ENCODE measurements around the gene ANKZF1. TPM values are rescaled to one million over a fixed set of nuclear protein-coding genes. Genes with fewer than 3 reads are reported as not detected.

The ANKZF1 gene
- total and polyA plus RNA-seq, 10 of the 15 experiments (the other 5 are each of a cell fraction or from before 2014, with no cell fraction given): 3.1 to 104 (median 35.0) TPM

DNA sequence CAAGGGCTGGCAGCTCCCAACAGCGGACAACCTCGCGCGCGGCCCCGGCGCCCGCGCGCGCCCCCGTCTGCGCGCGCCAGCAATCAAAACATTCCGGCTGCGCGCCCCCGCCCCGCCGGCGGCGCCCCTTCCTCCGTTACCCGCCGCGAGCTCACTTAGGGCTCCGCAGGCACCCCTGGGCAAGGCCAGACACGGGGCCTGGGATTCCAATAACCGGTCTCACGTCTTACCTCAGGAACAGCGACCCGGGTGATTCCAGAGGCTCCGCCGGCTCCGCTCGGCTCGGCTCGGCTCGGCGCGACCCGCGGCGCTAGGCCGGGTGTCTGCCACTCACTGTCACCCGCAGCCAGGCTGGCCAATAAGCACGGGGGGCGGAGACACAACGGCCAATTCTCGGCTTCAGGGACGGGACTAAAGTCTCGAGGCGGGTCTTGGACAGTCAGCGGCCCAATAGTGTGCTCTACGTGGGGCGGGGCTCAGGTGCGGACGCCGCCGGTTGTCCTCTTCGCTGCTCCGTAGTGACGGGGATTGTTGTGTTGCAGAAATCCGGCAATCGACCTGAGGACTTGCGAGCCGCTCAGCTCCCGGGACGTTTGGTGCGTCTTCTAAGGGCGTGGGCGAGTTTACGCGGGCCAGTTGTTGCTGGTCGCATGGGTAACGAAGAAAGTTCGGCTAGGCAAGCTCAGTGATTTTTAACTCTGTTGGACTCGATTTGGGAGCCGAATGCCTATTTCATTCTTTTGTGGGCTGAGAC is at the start of gene ANKZF1, which contains the start of gene ATG9A (continued):
- TF ChIP-seq, protein P1, sequence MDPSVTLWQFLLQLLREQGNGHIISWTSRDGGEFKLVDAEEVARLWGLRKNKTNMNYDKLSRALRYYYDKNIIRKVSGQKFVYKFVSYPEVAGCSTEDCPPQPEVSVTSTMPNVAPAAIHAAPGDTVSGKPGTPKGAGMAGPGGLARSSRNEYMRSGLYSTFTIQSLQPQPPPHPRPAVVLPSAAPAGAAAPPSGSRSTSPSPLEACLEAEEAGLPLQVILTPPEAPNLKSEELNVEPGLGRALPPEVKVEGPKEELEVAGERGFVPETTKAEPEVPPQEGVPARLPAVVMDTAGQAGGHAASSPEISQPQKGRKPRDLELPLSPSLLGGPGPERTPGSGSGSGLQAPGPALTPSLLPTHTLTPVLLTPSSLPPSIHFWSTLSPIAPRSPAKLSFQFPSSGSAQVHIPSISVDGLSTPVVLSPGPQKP (IDR thresholded peaks at IDR 0.05; ENCODE audit: low read depth, low read length): no peak
- TF ChIP-seq SMAD1 (IDR thresholded peaks at IDR 0.05; ENCODE audit: low read depth, partially characterized antibody): peak; percentile 30
- TF ChIP-seq BACH1 (IDR thresholded peaks at IDR 0.05; ENCODE audit: borderline replicate concordance): no peak; the same call in 1 of the 2 replicates
- TF ChIP-seq, protein P2, sequence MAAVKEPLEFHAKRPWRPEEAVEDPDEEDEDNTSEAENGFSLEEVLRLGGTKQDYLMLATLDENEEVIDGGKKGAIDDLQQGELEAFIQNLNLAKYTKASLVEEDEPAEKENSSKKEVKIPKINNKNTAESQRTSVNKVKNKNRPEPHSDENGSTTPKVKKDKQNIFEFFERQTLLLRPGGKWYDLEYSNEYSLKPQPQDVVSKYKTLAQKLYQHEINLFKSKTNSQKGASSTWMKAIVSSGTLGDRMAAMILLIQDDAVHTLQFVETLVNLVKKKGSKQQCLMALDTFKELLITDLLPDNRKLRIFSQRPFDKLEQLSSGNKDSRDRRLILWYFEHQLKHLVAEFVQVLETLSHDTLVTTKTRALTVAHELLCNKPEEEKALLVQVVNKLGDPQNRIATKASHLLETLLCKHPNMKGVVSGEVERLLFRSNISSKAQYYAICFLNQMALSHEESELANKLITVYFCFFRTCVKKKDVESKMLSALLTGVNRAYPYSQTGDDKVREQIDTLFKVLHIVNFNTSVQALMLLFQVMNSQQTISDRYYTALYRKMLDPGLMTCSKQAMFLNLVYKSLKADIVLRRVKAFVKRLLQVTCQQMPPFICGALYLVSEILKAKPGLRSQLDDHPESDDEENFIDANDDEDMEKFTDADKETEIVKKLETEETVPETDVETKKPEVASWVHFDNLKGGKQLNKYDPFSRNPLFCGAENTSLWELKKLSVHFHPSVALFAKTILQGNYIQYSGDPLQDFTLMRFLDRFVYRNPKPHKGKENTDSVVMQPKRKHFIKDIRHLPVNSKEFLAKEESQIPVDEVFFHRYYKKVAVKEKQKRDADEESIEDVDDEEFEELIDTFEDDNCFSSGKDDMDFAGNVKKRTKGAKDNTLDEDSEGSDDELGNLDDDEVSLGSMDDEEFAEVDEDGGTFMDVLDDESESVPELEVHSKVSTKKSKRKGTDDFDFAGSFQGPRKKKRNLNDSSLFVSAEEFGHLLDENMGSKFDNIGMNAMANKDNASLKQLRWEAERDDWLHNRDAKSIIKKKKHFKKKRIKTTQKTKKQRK (IDR thresholded peaks at IDR 0.05; ENCODE audit: low read depth, low read length): peak; percentile 88
- peak; percentile 53 for TF ChIP-seq MXI1 (IDR thresholded peaks at IDR 0.05; ENCODE audit: low read depth, low read length)
- TF ChIP-seq NFYA (IDR thresholded peaks at IDR 0.05; ENCODE audit: borderline replicate concordance, low read depth, low read length): peak; percentile 66
- TF ChIP-seq, protein P3, sequence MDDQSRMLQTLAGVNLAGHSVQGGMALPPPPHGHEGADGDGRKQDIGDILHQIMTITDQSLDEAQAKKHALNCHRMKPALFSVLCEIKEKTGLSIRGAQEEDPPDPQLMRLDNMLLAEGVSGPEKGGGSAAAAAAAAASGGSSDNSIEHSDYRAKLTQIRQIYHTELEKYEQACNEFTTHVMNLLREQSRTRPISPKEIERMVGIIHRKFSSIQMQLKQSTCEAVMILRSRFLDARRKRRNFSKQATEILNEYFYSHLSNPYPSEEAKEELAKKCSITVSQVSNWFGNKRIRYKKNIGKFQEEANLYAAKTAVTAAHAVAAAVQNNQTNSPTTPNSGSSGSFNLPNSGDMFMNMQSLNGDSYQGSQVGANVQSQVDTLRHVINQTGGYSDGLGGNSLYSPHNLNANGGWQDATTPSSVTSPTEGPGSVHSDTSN (IDR thresholded peaks at IDR 0.05; ENCODE audit: insufficient replicate concordance, low read depth, low read length): peak; percentile 99
- peak; percentile 78 for TF ChIP-seq FOXK2 (IDR thresholded peaks at IDR 0.05)
- TF ChIP-seq NFYB (IDR thresholded peaks at IDR 0.05; ENCODE audit: insufficient read depth, low read depth, low read length): peak; percentile 98
- peak; percentile 80; the same call in 1 of the 2 replicates for TF ChIP-seq TAF1 (IDR thresholded peaks at IDR 0.05; ENCODE audit: borderline replicate concordance, low read depth, low read length)
- TF ChIP-seq, protein P4, sequence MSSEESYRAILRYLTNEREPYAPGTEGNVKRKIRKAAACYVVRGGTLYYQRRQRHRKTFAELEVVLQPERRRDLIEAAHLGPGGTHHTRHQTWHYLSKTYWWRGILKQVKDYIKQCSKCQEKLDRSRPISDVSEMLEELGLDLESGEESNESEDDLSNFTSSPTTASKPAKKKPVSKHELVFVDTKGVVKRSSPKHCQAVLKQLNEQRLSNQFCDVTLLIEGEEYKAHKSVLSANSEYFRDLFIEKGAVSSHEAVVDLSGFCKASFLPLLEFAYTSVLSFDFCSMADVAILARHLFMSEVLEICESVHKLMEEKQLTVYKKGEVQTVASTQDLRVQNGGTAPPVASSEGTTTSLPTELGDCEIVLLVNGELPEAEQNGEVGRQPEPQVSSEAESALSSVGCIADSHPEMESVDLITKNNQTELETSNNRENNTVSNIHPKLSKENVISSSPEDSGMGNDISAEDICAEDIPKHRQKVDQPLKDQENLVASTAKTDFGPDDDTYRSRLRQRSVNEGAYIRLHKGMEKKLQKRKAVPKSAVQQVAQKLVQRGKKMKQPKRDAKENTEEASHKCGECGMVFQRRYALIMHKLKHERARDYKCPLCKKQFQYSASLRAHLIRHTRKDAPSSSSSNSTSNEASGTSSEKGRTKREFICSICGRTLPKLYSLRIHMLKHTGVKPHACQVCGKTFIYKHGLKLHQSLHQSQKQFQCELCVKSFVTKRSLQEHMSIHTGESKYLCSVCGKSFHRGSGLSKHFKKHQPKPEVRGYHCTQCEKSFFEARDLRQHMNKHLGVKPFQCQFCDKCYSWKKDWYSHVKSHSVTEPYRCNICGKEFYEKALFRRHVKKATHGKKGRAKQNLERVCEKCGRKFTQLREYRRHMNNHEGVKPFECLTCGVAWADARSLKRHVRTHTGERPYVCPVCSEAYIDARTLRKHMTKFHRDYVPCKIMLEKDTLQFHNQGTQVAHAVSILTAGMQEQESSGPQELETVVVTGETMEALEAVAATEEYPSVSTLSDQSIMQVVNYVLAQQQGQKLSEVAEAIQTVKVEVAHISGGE (CRISPR knock-in tag; IDR thresholded peaks at IDR 0.05): no peak
- no peak for TF ChIP-seq YY1 (IDR thresholded peaks at IDR 0.05; ENCODE audit: low read depth, low read length)
- TF ChIP-seq, protein P5, sequence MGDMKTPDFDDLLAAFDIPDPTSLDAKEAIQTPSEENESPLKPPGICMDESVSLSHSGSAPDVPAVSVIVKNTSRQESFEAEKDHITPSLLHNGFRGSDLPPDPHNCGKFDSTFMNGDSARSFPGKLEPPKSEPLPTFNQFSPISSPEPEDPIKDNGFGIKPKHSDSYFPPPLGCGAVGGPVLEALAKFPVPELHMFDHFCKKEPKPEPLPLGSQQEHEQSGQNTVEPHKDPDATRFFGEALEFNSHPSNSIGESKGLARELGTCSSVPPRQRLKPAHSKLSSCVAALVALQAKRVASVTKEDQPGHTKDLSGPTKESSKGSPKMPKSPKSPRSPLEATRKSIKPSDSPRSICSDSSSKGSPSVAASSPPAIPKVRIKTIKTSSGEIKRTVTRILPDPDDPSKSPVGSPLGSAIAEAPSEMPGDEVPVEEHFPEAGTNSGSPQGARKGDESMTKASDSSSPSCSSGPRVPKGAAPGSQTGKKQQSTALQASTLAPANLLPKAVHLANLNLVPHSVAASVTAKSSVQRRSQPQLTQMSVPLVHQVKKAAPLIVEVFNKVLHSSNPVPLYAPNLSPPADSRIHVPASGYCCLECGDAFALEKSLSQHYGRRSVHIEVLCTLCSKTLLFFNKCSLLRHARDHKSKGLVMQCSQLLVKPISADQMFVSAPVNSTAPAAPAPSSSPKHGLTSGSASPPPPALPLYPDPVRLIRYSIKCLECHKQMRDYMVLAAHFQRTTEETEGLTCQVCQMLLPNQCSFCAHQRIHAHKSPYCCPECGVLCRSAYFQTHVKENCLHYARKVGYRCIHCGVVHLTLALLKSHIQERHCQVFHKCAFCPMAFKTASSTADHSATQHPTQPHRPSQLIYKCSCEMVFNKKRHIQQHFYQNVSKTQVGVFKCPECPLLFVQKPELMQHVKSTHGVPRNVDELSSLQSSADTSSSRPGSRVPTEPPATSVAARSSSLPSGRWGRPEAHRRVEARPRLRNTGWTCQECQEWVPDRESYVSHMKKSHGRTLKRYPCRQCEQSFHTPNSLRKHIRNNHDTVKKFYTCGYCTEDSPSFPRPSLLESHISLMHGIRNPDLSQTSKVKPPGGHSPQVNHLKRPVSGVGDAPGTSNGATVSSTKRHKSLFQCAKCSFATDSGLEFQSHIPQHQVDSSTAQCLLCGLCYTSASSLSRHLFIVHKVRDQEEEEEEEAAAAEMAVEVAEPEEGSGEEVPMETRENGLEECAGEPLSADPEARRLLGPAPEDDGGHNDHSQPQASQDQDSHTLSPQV (IDR thresholded peaks at IDR 0.05): 0 out of 2 replicates have a peak, but pooled peaks have one; percentile 21
